Mucosa of rectum (tissue), 2 donors: ENCODE data around the gene URB1.
A peak's percentile ranks its signal among the peaks of the same experiment; 100 is the strongest.

Source experiments
- H3K27ac ChIP-seq, 2 donors: one replicate each; pipeline ENCODE4 v1.7.0; 2013; ENCODE audit warnings: inconsistent platforms in 2 of 2, low read depth in 2 of 2, low read length in 2 of 2
- H3K27me3 ChIP-seq, 2 donors: one replicate each; pipeline ENCODE4 v1.7.0; 2013; ENCODE audit warnings: low read length in 2 of 2; ENCODE audit not compliant: control insufficient read depth in 2 of 2, insufficient read depth in 2 of 2
- H3K36me3 ChIP-seq, 2 donors: one replicate each; pipeline ENCODE4 v1.7.0; 2013; ENCODE audit warnings: low read length in 2 of 2; ENCODE audit not compliant: control insufficient read depth in 2 of 2, insufficient read depth in 2 of 2
- H3K4me1 ChIP-seq, 2 donors: one replicate each; pipeline ENCODE4 v1.7.0; 2013; ENCODE audit warnings: low read length in 2 of 2, mild to moderate bottlenecking in 1 of 2; ENCODE audit not compliant: control insufficient read depth in 2 of 2, insufficient read depth in 2 of 2
- H3K4me3 ChIP-seq, 2 donors: one replicate each; pipeline ENCODE4 v1.7.0; 2013; ENCODE audit warnings: low read length in 2 of 2
- H3K9ac ChIP-seq, 2 donors: one replicate each; pipeline ENCODE4 v1.7.0; 2013; ENCODE audit warnings: low read length in 2 of 2, low read depth in 1 of 2, mild to moderate bottlenecking in 1 of 2
- H3K9me3 ChIP-seq, 2 donors: one replicate each; pipeline ENCODE4 v1.7.0; 2013; ENCODE audit warnings: low read length in 2 of 2; ENCODE audit not compliant: control insufficient read depth in 2 of 2
- donor health status: healthy.
- donor health status: Normal muscosa, but diverticular disease.

The URB1 gene

GRCh38 chr21:32301596-32301995 is 91.2 kb downstream of the URB1 start:
- Histone ChIP-seq H3K9me3 (no peaks in the 10 kb centered on the region), H3K27me3 (no peaks in the 10 kb centered on the region), H3K4me3 (no peak overlapping the region), H3K27ac (no peak overlapping the region), H3K4me1 (no peaks in the 10 kb centered on the region), H3K36me3 (peaks cover 0 to 3% of the 10 kb centered on the region in 2 donors), H3K9ac (no peak overlapping the region)

- Histone ChIP-seq H3K9ac (no peak overlapping the region), H3K27ac (no peak overlapping the region), H3K4me3 (no peak overlapping the region), H3K4me1 (no peaks in the 10 kb centered on the region), H3K9me3 (no peaks in the 10 kb centered on the region), H3K36me3 (no peaks in the 10 kb centered on the region), H3K27me3 (no peaks in the 10 kb centered on the region)
Observed at GRCh38 chr21:32300117-32300681, 92.6 kb downstream of the URB1 start.

- Histone ChIP-seq H3K27ac (no peak overlapping the region), H3K4me1 (no peaks in the 10 kb centered on the region), H3K27me3 (no peaks in the 10 kb centered on the region), H3K36me3 (no peaks in the 10 kb centered on the region), H3K4me3 (no peak overlapping the region), H3K9ac (no peak overlapping the region), H3K9me3 (no peaks in the 10 kb centered on the region)
Observed at GRCh38 chr21:32299695-32300094, 93.1 kb downstream of the URB1 start.

GRCh38 chr21:32298658-32299081 is 94.1 kb downstream of the URB1 start, which contains the start of gene MRAP:
MRAP (plus strand) TSS chr21:32298855; CDS start chr21:32298972, 117 bp downstream.
- no peak within 1 kb of the TSS for H3K9ac ChIP-seq
- no peaks in the 10 kb centered on the region for H3K27me3 ChIP-seq
- peak within 1 kb of the TSS in 1 of 2 donors; percentile 16 for H3K27ac ChIP-seq
- no peaks in the 10 kb centered on the region for H3K36me3 ChIP-seq
- no peaks in the 10 kb centered on the region for H3K4me1 ChIP-seq
- no peak within 1 kb of the TSS for H3K4me3 ChIP-seq
- no peaks in the 10 kb centered on the region for H3K9me3 ChIP-seq

GRCh38 chr21:32298148-32298559 is 94.7 kb downstream of the URB1 start:
- Histone ChIP-seq H3K36me3 (no peaks in the 10 kb centered on the region), H3K27ac (no peak overlapping the region), H3K9me3 (no peaks in the 10 kb centered on the region), H3K27me3 (no peaks in the 10 kb centered on the region), H3K9ac (no peak overlapping the region), H3K4me3 (no peak overlapping the region), H3K4me1 (no peaks in the 10 kb centered on the region)

GRCh38 chr21:32297449-32297848 is 95.4 kb downstream of the URB1 start:
- H3K4me1 ChIP-seq, result no peaks in the 10 kb centered on the region
- no peak overlapping the region for H3K27ac ChIP-seq
- no peak overlapping the region for H3K4me3 ChIP-seq
- H3K36me3 ChIP-seq, result no peaks in the 10 kb centered on the region
- no peaks in the 10 kb centered on the region for H3K9me3 ChIP-seq
- no peak overlapping the region for H3K9ac ChIP-seq
- no peaks in the 10 kb centered on the region for H3K27me3 ChIP-seq

- no peaks in the 10 kb centered on the region for H3K9me3 ChIP-seq
- no peak overlapping the region for H3K9ac ChIP-seq
- no peaks in the 10 kb centered on the region for H3K27me3 ChIP-seq
- no peak overlapping the region for H3K27ac ChIP-seq
- no peaks in the 10 kb centered on the region for H3K4me1 ChIP-seq
- no peaks in the 10 kb centered on the region for H3K36me3 ChIP-seq
- no peak overlapping the region for H3K4me3 ChIP-seq
Observed at GRCh38 chr21:32285476-32285875, 107.3 kb downstream of the URB1 start.

- Histone ChIP-seq H3K36me3 (no peaks in the 10 kb centered on the region), H3K27me3 (no peaks in the 10 kb centered on the region), H3K4me1 (peaks cover 10% of the 10 kb centered on the region in 2 donors), H3K27ac (no peak overlapping the region), H3K9ac (no peak overlapping the region), H3K4me3 (no peak overlapping the region), H3K9me3 (no peaks in the 10 kb centered on the region)
Observed at GRCh38 chr21:32282992-32283391, 109.8 kb downstream of the URB1 start.

- Histone ChIP-seq H3K27ac (no peak overlapping the region), H3K9ac (no peak overlapping the region), H3K27me3 (no peaks in the 10 kb centered on the region), H3K4me1 (peaks cover 11 to 12% of the 10 kb centered on the region in 2 donors), H3K36me3 (no peaks in the 10 kb centered on the region), H3K9me3 (no peaks in the 10 kb centered on the region), H3K4me3 (no peak overlapping the region)
Observed at GRCh38 chr21:32281531-32281930, 111.3 kb downstream of the URB1 start.

GRCh38 chr21:32279377-32279680 is 113.5 kb downstream of the URB1 start:
- Histone ChIP-seq H3K9ac (peak overlapping the region; percentile 77 to 85), H3K4me1 (peaks cover 11 to 12% of the 10 kb centered on the region in 2 donors), H3K27me3 (no peaks in the 10 kb centered on the region), H3K36me3 (no peaks in the 10 kb centered on the region), H3K4me3 (peak overlapping the region; percentile 96), H3K9me3 (no peaks in the 10 kb centered on the region), H3K27ac (peak overlapping the region; percentile 6 to 61)
